ENCODE results near the gene MED13L.

The MED13L gene

DNA sequence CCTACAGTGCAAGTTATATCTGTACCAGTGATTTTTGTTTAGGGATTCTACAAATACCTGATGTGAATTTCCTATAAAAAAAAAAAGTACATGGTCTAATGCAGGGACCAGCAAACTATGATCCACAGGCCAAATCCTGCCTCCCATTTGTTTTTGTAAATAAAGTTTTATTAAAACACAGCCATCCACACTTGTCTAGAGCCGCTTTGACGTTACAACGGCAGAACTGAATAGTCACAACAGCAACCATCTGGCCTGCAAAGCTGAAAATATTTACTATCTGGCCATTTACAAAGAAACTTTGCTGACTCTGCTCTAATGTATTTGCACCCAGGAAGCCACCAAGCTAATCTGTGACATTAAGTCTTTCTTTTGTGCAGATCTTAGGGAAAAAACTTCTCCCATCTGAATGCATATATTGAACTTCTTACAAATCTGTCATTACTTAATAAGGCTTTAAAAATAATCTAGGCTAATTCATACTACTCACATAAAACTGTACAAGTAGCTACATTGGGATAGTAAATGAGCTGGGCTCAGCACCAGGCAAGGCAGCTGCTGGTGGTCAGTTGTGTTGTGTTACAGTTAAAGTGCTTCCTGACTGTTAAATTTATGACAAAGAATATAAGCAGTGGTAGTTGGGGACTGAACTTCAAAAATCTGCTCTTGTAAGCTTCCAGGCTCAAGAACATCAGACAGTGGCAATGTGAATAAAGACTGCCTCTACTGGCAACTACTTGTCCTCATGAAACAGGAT is 303.3 kb downstream of the MED13L start:
- DNase-seq (ENCODE audit: low read depth), result no peak

GRCh38 chr12:115973066-115973465 is 304.4 kb downstream of the MED13L start:
- DNase-seq (ENCODE audit: low read depth), result peak; percentile 50

DNA sequence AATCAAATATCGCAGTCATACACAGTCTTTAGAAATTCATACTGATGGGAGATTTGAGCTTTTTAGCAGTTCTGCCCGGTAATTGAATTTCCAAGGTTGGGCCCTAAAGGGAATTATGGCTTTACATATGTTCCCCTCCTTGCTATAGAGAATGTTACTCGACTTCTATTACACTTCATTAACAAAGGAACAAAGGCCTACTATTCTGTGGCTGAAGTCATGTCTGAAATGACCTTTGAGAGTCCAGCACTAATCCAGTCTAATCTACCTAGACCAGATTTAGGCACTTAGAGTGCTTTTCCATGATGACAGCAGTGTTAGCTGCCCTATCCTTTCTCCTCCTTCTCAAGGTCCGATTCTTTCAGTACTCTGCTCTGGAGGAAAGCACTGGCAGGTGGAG is 305.3 kb downstream of the MED13L start:
- DNase-seq (ENCODE audit: low read depth), result no peak

- DNase-seq (ENCODE audit: low read depth), result peak; percentile 29
Measured at GRCh38 chr12:115968211-115968610, 309.3 kb downstream of the MED13L start.

GRCh38 chr12:115966376-115966775 is 311.1 kb downstream of the MED13L start:
- DNase-seq (ENCODE audit: low read depth), result no peak

DNA sequence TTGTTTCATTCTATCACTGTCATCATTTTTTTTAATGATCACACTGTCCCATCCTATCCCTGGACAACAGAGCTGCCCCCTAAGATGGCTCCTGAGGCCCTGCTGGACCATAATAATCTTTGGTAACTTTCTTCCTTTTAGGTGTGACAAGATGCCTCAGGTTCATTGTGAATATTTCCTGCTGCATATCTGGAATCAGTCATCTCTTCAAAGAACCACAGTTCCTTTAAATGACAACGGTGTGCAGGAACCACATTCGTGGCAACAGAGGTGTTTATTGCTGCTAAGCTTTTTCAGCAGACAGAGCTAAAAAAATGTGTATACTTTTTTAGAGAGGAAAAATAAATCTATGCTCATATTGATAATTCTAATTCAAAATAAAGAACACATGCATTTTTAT is 312.9 kb downstream of the MED13L start:
- DNase-seq (ENCODE audit: low read depth), result no peak

- no peak for DNase-seq (ENCODE audit: low read depth)
Measured at GRCh38 chr12:115964214-115964613, 313.3 kb downstream of the MED13L start.

- no peak for DNase-seq (ENCODE audit: low read depth)
Measured at GRCh38 chr12:115962216-115962615, 315.3 kb downstream of the MED13L start.

DNA sequence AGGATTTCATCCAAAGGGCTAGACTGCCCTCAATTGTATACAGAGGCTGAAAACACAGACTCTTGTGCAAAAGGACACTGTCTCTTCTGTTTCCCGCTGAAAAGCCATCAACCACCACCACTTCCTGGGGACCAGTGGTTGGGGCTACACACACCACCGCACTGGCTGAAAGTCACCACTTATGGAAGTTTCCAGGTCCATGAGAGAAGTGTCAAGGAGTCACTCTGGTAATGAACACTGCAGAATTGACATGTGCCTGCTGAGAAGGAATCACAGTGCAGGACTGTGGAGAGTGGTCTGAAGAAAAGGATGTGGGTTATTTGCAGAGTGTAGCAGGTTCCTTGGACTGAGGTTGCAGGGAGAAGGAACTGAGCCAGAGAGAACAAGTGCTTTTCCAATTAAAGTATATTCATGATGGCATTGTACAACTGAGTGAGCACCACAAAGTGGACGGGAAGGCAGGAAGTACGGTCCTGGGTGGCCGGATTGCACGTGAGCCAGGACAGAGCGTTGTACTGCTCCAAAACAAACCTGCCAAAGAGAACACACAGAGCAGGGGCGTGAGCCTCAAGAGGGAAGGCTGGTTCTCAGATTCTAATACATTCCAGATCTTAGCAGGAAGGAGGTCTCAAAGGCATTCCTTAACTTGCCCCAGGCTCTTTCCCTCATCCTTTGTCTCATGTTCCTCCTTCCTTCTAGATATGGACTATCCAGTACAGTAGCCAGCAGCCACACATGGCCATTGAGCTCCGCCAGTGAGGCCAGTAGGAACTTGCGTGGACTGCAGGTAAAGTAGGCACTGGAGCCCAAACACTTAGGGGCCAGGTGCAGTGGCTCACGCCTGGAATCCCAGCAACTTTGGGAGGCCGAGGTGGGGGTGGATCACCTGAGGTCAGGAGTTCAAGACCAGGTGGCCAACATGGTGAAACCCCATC is 316.4 kb downstream of the MED13L start:
- no peak for DNase-seq (ENCODE audit: low read depth)

DNA sequence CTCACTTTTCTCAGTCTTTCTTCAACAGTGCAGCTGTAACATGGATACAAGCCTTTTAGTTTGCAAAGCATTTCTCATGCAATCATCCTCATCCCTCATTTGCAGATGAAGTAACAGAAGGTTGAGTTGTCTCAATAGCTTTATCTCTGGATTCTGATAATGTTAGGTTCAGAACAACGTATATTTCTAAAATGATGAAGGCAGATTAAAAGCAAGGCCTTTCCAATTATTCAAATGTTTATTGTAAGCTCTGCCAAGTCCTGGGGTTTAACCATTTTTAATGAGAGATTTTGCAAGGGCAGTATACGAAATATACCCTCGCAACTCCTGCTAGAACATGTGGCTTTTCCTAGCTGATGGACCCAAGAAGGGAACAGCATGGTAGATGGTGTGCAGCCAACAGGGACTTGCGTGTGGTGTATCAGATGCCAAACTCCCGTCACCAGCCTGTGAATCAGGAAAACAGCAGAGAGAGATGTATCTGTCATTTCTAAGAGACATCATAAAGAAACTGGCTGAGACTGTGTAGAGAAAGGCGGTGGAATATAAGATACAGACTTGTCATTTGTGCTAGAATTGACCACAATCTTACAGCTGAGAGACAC is 319.7 kb downstream of the MED13L start:
- DNase-seq (ENCODE audit: low read depth), result no peak

GRCh38 chr12:115956659-115957058 is 320.8 kb downstream of the MED13L start:
- DNase-seq (ENCODE audit: low read depth), result no peak

DNA sequence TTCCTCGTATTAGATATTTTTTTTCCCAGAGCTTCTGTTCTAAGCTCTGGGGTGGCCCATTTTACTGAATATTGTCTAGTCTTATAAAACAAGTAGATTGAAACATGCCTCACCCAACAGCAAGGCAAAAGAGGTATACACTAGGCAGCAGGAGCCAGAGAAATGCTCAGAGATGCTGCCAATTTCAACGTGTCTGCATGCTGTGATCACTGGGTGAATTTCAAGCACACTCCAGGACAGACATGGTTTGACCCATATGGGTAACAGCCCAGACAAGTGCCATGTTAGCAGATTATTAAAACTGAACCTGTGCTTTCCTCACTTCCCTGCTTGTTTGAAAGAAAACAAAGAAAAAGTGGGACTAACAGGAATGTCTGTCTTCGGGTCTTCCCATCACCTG is 321.3 kb downstream of the MED13L start:
- DNase-seq (ENCODE audit: low read depth), result no peak

- DNase-seq (ENCODE audit: low read depth), result no peak
Measured at GRCh38 chr12:115953450-115953849, 324.0 kb downstream of the MED13L start.

GRCh38 chr12:115953031-115953430 is 324.5 kb downstream of the MED13L start:
- no peak for DNase-seq (ENCODE audit: low read depth)

GRCh38 chr12:115950959-115951358 is 326.5 kb downstream of the MED13L start:
- no peak for DNase-seq (ENCODE audit: low read depth)

DNA sequence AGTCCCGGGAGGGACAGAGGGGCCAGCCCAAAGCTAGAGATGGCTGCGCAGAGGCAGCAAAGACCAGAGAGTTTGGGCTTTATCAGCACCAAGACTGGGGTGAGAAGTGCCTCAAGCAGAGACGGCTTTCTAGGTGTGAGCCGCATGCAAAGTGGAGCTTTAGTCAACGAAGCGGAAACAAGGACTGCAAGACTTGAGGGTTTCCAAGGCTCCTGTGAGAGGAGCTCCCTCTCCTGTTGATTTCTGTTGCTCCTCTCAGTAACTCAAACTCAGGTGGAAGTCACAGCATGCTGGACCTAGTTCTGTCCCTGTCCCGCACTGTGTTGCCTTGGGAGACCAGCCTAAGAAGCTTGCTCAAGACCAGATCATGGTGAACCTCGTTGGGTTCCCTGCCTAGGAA is 327.8 kb downstream of the MED13L start:
- DNase-seq (ENCODE audit: low read depth), result no peak

DNA sequence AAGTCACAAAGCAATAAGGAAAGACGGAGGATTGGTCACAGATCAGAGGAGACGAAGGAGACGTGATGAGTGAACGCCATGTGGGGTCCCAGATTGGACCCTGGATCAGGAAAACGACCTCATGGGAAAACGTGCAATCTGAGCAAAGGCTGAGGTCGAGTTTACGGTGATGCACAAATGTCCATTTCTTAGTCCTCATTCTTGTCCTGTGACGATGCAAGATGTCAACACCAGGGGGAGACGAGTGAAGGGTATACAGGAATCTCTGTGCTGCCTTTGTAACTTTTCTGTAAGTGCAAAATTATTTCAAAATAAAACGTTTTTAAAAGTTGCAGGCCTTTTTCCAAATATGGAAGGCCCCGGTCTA is 329.8 kb downstream of the MED13L start:
- no peak for DNase-seq (ENCODE audit: low read depth)

GRCh38 chr12:115946867-115947695 is 330.4 kb downstream of the MED13L start:
- DNase-seq (ENCODE audit: low read depth), result no peak

GRCh38 chr12:115946092-115946491 is 331.4 kb downstream of the MED13L start:
- no peak for DNase-seq (ENCODE audit: low read depth)

DNA sequence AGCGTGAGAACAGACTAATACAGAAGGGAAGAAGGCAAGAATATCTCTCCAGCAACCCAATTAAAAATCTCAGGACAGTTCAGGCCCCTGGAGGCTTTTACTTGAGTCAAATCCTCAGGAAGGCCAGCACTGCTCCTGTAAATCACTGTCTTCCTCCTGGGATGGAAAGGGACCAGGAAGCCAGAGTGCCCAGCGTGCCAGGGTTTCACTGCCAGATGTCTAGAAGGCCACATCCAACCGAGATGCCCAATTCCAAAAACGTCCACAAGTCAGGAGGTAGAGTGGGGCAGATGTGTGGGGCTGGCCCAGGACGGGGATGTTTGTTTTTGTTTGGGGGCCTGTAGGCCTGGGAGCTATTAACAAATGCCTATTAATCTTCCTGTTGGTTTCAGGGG is 332.0 kb downstream of the MED13L start:
- no peak for DNase-seq (ENCODE audit: low read depth)

GRCh38 chr12:115944837-115945490 is 332.5 kb downstream of the MED13L start:
- DNase-seq (ENCODE audit: low read depth), result no peak

DNA sequence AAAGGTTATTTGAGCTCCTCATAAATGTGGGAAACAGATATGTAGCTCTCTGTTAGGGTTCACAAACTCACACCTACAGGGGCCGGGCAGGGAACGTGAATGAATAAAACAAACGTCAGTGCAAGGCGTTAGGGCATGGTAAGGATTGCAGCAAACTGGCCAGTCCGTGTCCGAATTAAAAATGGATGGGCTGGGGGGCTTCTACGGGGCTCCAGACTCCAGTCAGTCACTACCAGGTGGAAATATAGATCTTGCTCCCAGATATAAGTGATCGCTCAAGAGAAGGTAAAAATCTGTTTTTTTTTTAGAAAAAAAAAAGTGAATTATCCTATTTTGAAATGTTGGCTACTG is 333.1 kb downstream of the MED13L start:
- DNase-seq (ENCODE audit: low read depth), result no peak

Data from amniotic epithelial cell (primary cell).